Endothelial cell of umbilical vein (primary cell): ENCODE measurements around the gene CEACAM5. TPM values are rescaled to one million over a fixed set of nuclear protein-coding genes. Genes with fewer than 3 reads are reported as not detected.

Source experiments
- BruUV-seq: library from RNA; stranded (reverse); fragments of 400-500 nt; replicated peaks from 2 replicates; lab custom pipeline; 2021; lab: Mats Ljungman, UMichigan
- CTCF ChIA-PET: fragments of 300-600, 350-600 bp; sonication (Branson Sonifier 250); formaldehyde crosslinking; loops from one replicate; lab custom pipeline; 2021; ENCODE audit warnings: antibody characterized with exemption, inconsistent platforms; lab: Charles Lee
- POLR2A ChIA-PET: fragments of 300-600, 350-600 bp; sonication (Branson Sonifier 250); formaldehyde crosslinking; loops from one replicate; lab custom pipeline; 2021; ENCODE audit warnings: antibody characterized with exemption, inconsistent platforms; lab: Charles Lee
- DNase-seq: peaks from one replicate; pipeline ENCODE4 v3.0.0-alpha.2; 2011; ENCODE audit warnings: low read depth, low spot score
- FAIRE-seq: peaks from 2 replicates; lab custom pipeline; 2011; peaks lifted over from hg19 to GRCh38; lab: Jason Lieb, UNC
- H2AFZ ChIP-seq: 2 replicates; pipeline ENCODE4 v1.6.0; 2012; ENCODE audit warnings: low read depth, low read length, control low read depth, inconsistent platforms
- H3K27ac ChIP-seq: 2 replicates; pipeline ENCODE4 v1.5.1; 2011; ENCODE audit warnings: low read depth, mild to moderate bottlenecking, control low read depth, low read length, moderate library complexity; ENCODE audit not compliant: insufficient read depth
- H3K27me3 ChIP-seq, 2 experiments: 2 replicates each; pipeline versions ENCODE4 v1.6.0 to v1.6.1; 2011; ENCODE audit warnings: low read length in 2 of 2, mixed read lengths in 1 of 2; ENCODE audit not compliant: control insufficient read depth in 2 of 2, insufficient read depth in 2 of 2
- H3K36me3 ChIP-seq, 2 experiments: 2 replicates in 1 of 2; 3 replicates in 1 of 2; pipeline ENCODE4 v1.5.1; 2011; ENCODE audit warnings: low read length in 2 of 2, mild to moderate bottlenecking in 1 of 2, moderate library complexity in 1 of 2; ENCODE audit not compliant: control insufficient read depth in 2 of 2, insufficient read depth in 2 of 2; ENCODE audit errors: extremely low read depth in 1 of 2
- H3K4me1 ChIP-seq: 3 replicates; pipeline ENCODE4 v1.5.1; 2011; ENCODE audit warnings: mild to moderate bottlenecking, low read length; ENCODE audit not compliant: control insufficient read depth, insufficient read depth; ENCODE audit errors: extremely low read depth
- H3K4me2 ChIP-seq: 2 replicates; pipeline ENCODE4 v1.6.1; 2011; ENCODE audit warnings: low read length, control low read depth, mixed read lengths; ENCODE audit not compliant: insufficient read depth
- H3K4me3 ChIP-seq, 3 experiments: fragments of 200-600 bp in 1 of 3; sonication (generic), shearing (Covaris generic) in 1 of 3; replicated peaks in 1 of 3; 2 replicates each; pipeline ENCODE4 v1.5.1; 2011 to 2016; ENCODE audit warnings: control low read depth in 3 of 3, low read length in 3 of 3, mild to moderate bottlenecking in 2 of 3, inconsistent platforms in 1 of 3, low read depth in 1 of 3, moderate library complexity in 1 of 3; ENCODE audit not compliant: insufficient read depth in 1 of 3
- H3K79me2 ChIP-seq: 2 replicates; pipeline ENCODE4 v1.6.0; 2012; ENCODE audit warnings: low read length, inconsistent platforms; ENCODE audit not compliant: control insufficient read depth, insufficient read depth
- H3K9ac ChIP-seq: replicated peaks from 2 replicates; pipeline ENCODE3; 2011; ENCODE audit warnings: low read length, control low read depth; ENCODE audit not compliant: insufficient read depth; ENCODE audit errors: extremely low read depth
- H3K9me1 ChIP-seq: replicated peaks from 3 replicates; pipeline ENCODE4 v1.6.0; 2011; ENCODE audit warnings: mild to moderate bottlenecking, low read length; ENCODE audit not compliant: control insufficient read depth, insufficient read depth; ENCODE audit errors: extremely low read depth
- H3K9me3 ChIP-seq: replicated peaks from 2 replicates; pipeline ENCODE4 v1.5.1; 2012; ENCODE audit warnings: low read length, inconsistent platforms; ENCODE audit not compliant: control insufficient read depth, insufficient read depth
- H4K20me1 ChIP-seq: replicated peaks from 2 replicates; pipeline ENCODE3; 2011; ENCODE audit warnings: mild to moderate bottlenecking, low read length; ENCODE audit not compliant: control insufficient read depth, insufficient read depth; ENCODE audit errors: extremely low read depth
- CTCF ChIP-seq, 2 donors: IDR thresholded peaks; 1 replicate in 1 of 2; 2 replicates in 1 of 2; pipeline ENCODE4 v1.5.1; 2011; ENCODE audit warnings: low read length in 2 of 2, mild to moderate bottlenecking in 2 of 2, moderate library complexity in 2 of 2, control low read depth in 1 of 2, inconsistent platforms in 1 of 2, low read depth in 1 of 2; ENCODE audit not compliant: insufficient read depth in 1 of 2; ENCODE audit errors: extremely low read depth in 1 of 2
- EZH2 ChIP-seq: IDR thresholded peaks from 2 replicates; pipeline ENCODE4 v1.6.1; 2012; ENCODE audit warnings: borderline replicate concordance, low read depth, mild to moderate bottlenecking, moderate library complexity, low read length, inconsistent platforms; ENCODE audit not compliant: severe bottlenecking
- FOS ChIP-seq: IDR thresholded peaks from 2 replicates; pipeline ENCODE4 v1.6.1; 2011; ENCODE audit warnings: mild to moderate bottlenecking, low read length, moderate library complexity, borderline replicate concordance; ENCODE audit not compliant: insufficient read depth
- GATA2 ChIP-seq: IDR thresholded peaks from 2 replicates; pipeline ENCODE4 v1.7.0; 2011; ENCODE audit warnings: low read depth, mild to moderate bottlenecking, moderate library complexity, mixed read lengths, low read length; ENCODE audit not compliant: insufficient read length, insufficient read depth
- JUN ChIP-seq: IDR thresholded peaks from 2 replicates; pipeline ENCODE4 v1.6.1; 2011; ENCODE audit warnings: borderline replicate concordance, low read depth; ENCODE audit not compliant: insufficient read length, insufficient read depth
- MAX ChIP-seq: IDR thresholded peaks from 2 replicates; pipeline ENCODE4 v1.6.1; 2011; ENCODE audit not compliant: insufficient read depth, insufficient read length
- MYC ChIP-seq: IDR thresholded peaks from one replicate; pipeline ENCODE4 v1.6.1; 2011; ENCODE audit warnings: mild to moderate bottlenecking, low read depth, low read length
- POLR2A ChIP-seq: IDR thresholded peaks from 2 replicates; pipeline ENCODE4 v1.6.1; 2012; ENCODE audit warnings: low read depth, mild to moderate bottlenecking, control low read depth, low read length
- POLR2AphosphoS5 ChIP-seq: IDR thresholded peaks from 2 replicates; pipeline ENCODE4 v1.6.1; 2012; ENCODE audit warnings: low read depth, mild to moderate bottlenecking, control low read depth, low read length, moderate library complexity; ENCODE audit not compliant: insufficient read depth
- dilution Hi-C: fragments of 300-500 bp; cut with MboI; formaldehyde crosslinking; loops from one replicate; pipeline ENCODE4 v1.15.0; 2019; ENCODE audit warnings: low sequenced_read_pairs; ENCODE audit not compliant: extremely low pct_ligation_motif_present
- intact Hi-C: fragments of 100-400 bp; cut with micrococcal nuclease; formaldehyde crosslinking; loops from one replicate; pipeline ENCODE4 v1.10.0; 2022
- polyA plus RNA-seq, 4 experiments: library from polyadenylated mRNA; depleted of rRNA in 3 of 4; stranded (reverse) in 3 of 4; unstranded in 1 of 4; fragments of >200 nt; gene quantifications; 2 replicates each; pipeline versions ENCODE4 v1.2.1 to v1.2.3, GENCODE V29; 2011 to 2012; ENCODE audit warnings: missing spikeins in 1 of 4
- total RNA-seq: library from RNA; stranded (reverse); gene quantifications from 2 replicates; pipeline ENCODE4 v1.2.3, GENCODE V29; 2021

CEACAM5 gene
- total and polyA plus RNA-seq, 2 donors (not counting 3 experiments of a cell fraction or from before 2014, with no cell fraction given), result not detected

- FAIRE-seq, result no peak
- Histone ChIP-seq H2AFZ (no peak overlapping the region), H3K9ac (no peak overlapping the region), H3K79me2 (no peaks in the 10 kb centered on the region), H3K27me3 (peaks cover 0 to 2% of the 10 kb centered on the region in 2 experiments), H3K4me2 (no peak overlapping the region), H3K4me3 (no peak overlapping the region), H3K4me1 (no peaks in the 10 kb centered on the region), H3K27ac (no peak overlapping the region), H3K9me1 (no peaks in the 10 kb centered on the region), H4K20me1 (no peaks in the 10 kb centered on the region), H3K9me3 (no peaks in the 10 kb centered on the region), H3K36me3 (no peaks in the 10 kb centered on the region)
- DNase-seq, result no peak
- CTCF ChIA-PET, result interaction anchor here (0.6 to 1.5 kb wide), 2 partner anchors 12 to 52 kb away, joined by 3 read pairs; no protein-coding TSS in a partner anchor
- TF ChIP-seq POLR2AphosphoS5, result no peak
- no peak for TF ChIP-seq FOS
- TF ChIP-seq MYC, result no peak
- TF ChIP-seq EZH2, result no peak
- no peak for TF ChIP-seq GATA2
- TF ChIP-seq CTCF (IDR thresholded peaks at IDR 0.05; ENCODE audit: extremely low read depth in 1 of 2, insufficient read depth in 1 of 2, low read depth in 1 of 2, low read length in 2 of 2), result no peak
- TF ChIP-seq MAX, result no peak
- no peak for TF ChIP-seq POLR2A
- no peak for TF ChIP-seq JUN
- POLR2A ChIA-PET, result no interaction called here
- dilution Hi-C loops, result no loop called here
- BruUV-seq, result no TSS peak
- intact Hi-C loops, result no loop called here
These were observed 14.2 kb upstream of the CEACAM5 start for GRCh38 chr19:41694196-41694595.
